Upper lobe of left lung (tissue), 6 donors: ENCODE data around the gene DCTN3. TPM values are rescaled to one million over a fixed set of nuclear protein-coding genes. Genes with fewer than 3 reads are reported as not detected.

ENCODE experiments used
- ATAC-seq, 2 donors: fragments of 200-7000 bp; cut with Tn5 transposase; one replicate each; pipeline ENCODE4 v1.9.1; 2022; ENCODE audit warnings: mild to moderate bottlenecking in 2 of 2, moderate library complexity in 2 of 2; ENCODE audit not compliant: low FRiP score in 2 of 2
- DNase-seq, 2 donors: peaks; one replicate each; pipeline ENCODE4 v3.0.0-alpha.2; 2019 to 2020
- H3K27ac ChIP-seq, 4 donors: fragments of 200-600 bp; sonication (generic); one replicate each; pipeline ENCODE4 v1.5.1; 2016 to 2019
- H3K27me3 ChIP-seq, 4 donors: fragments of 200-600 bp; sonication (generic); one replicate each; pipeline ENCODE4 v1.5.1; 2017 to 2019
- H3K36me3 ChIP-seq, 4 donors: fragments of 200-600 bp; sonication (generic); one replicate each; pipeline ENCODE4 v1.5.1; 2016 to 2019
- H3K4me1 ChIP-seq, 4 donors: fragments of 200-600 bp; sonication (generic); one replicate each; pipeline ENCODE4 v1.5.1; 2018 to 2019
- H3K4me3 ChIP-seq, 4 donors: fragments of 200-600 bp; sonication (generic); one replicate each; pipeline ENCODE4 v1.5.1; 2017 to 2019; ENCODE audit warnings: mild to moderate bottlenecking in 2 of 4, moderate library complexity in 1 of 4
- H3K9me3 ChIP-seq, 4 donors: fragments of 200-600 bp; sonication (generic); one replicate each; pipeline ENCODE4 v1.5.1; 2018 to 2019
- CTCF ChIP-seq, 6 experiments: fragments of 450-650 bp in 4 of 6; fragments of 200-600 bp in 2 of 6; sonication (generic) in 2 of 6; IDR thresholded peaks; one replicate each; pipeline ENCODE4 v1.5.1; 2016 to 2019; ENCODE audit warnings: antibody characterized with exemption in 6 of 6
- EP300 ChIP-seq, 4 donors: sonication (generic); formaldehyde crosslinking; IDR thresholded peaks; one replicate each; pipeline ENCODE4 v1.5.1; 2017; ENCODE audit warnings: antibody characterized with exemption in 4 of 4, control low read depth in 2 of 4
- POLR2A ChIP-seq, 4 donors: fragments of 450-650 bp; IDR thresholded peaks; one replicate each; pipeline ENCODE4 v1.5.1; 2016 to 2017; ENCODE audit warnings: antibody characterized with exemption in 4 of 4, mild to moderate bottlenecking in 2 of 4
- POLR2AphosphoS5 ChIP-seq, 2 donors: sonication (generic); formaldehyde crosslinking; IDR thresholded peaks; one replicate each; pipeline ENCODE4 v1.5.1; 2017; ENCODE audit warnings: antibody characterized with exemption in 2 of 2
- WGBS, 2 donors: methylation state at CpG; one replicate each; pipeline ENCODE4 v1.1.5; 2017 to 2018; 5-methylcytosine and 5-hydroxymethylcytosine counted together
- total RNA-seq, 6 donors: library from RNA; depleted of rRNA in 4 of 6; stranded (reverse); fragments of >200 nt in 4 of 6; gene quantifications; one replicate each; pipeline versions ENCODE4 v1.1.0 to v1.2.1, GENCODE V29; 2016 to 2021
- donor health status: DM: no; HTN: no; CAD: no; lungs with moderate emphysema.
- donor health status: DM: no; HTN: yes; CAD: no; lungs with severe emphysema.

The DCTN3 gene
- total RNA-seq, 6 donors from 2014 or later, result 26.2 to 92.6 (median 68.1) TPM

DNA sequence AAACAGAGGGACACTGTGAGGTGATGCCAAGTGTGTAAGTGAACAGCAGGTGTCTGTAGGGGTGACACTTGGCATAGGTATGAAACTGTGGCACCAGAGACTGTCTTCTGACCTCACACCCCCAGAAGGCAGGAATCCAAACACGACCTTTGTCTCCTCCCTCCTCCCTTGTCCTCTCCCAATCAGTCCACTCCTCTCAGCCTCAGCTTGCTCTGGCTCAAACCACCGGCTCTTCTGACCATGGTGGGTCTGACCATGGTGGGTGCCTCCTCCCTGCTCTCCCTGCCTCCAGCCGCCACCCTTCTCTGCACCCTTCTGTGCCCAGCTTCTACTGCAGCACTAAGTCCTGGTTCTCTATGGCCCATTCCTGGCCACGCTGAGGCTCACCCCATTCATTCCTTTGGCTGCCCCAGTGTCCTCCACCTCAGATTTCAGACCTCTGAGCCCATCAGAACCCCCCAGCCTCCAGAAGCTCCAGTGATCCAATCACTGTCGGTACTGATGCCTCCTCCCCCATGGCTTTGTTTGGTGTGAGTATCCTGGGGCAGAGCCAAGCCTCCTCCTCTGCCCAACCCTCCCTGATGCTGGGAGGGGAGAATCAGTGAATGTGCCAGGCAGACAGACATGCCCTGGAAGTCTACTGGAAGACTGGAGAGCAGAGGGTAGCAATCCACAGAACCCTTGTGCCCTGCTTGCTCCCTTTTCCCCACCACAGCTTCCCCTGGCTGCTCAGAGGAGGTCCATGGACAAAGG lies 10.3 kb upstream of the DCTN3 start:
- peaks cover 0 to 43% (median 14%) of the 10 kb centered on the region in 4 donors for H3K27me3 ChIP-seq
- 33 to 44% methylated on average over 5 of the region's 5 CpGs for WGBS, 2 donors
- ATAC-seq (no peak), DNase-seq (no peak)
- peaks cover 0 to 5% (median 3%) of the 10 kb centered on the region in 4 donors for H3K36me3 ChIP-seq
- H3K9me3 ChIP-seq, result no peaks in the 10 kb centered on the region
- no peak overlapping the region for H3K4me3 ChIP-seq
- TF ChIP-seq EP300 (IDR thresholded peaks at IDR 0.05), result no peak
- no peak for TF ChIP-seq CTCF (IDR thresholded peaks at IDR 0.05)
- no peak for TF ChIP-seq POLR2A (IDR thresholded peaks at IDR 0.05)
- TF ChIP-seq POLR2AphosphoS5 (IDR thresholded peaks at IDR 0.05), result no peak
- H3K4me1 ChIP-seq, result peaks cover 10 to 15% (median 13%) of the 10 kb centered on the region in 4 donors
- H3K27ac ChIP-seq, result no peak overlapping the region

- ATAC-seq, result no peak
- Histone ChIP-seq H3K9me3 (no peaks in the 10 kb centered on the region), H3K36me3 (no peaks in the 10 kb centered on the region), H3K4me3 (no peak overlapping the region), H3K27me3 (peaks cover 1 to 54% (median 20%) of the 10 kb centered on the region in 4 donors), H3K4me1 (peaks cover 9 to 18% (median 12%) of the 10 kb centered on the region in 4 donors), H3K27ac (no peak overlapping the region)
- 30 to 35% methylated on average over 4 to 5 of the region's 5 CpGs for WGBS, 2 donors
- TF ChIP-seq POLR2A (IDR thresholded peaks at IDR 0.05), result no peak
- TF ChIP-seq POLR2AphosphoS5 (IDR thresholded peaks at IDR 0.05), result no peak
- TF ChIP-seq CTCF (IDR thresholded peaks at IDR 0.05), result no peak
- no peak for TF ChIP-seq EP300 (IDR thresholded peaks at IDR 0.05)
- no peak for DNase-seq
Measured at GRCh38 chr9:34629491-34629808, 9.2 kb upstream of the DCTN3 start.

- Histone ChIP-seq H3K9me3 (no peaks in the 10 kb centered on the region), H3K4me1 (peaks cover 9 to 21% (median 12%) of the 10 kb centered on the region in 4 donors), H3K36me3 (no peaks in the 10 kb centered on the region), H3K27ac (no peak within 1 kb of the TSS), H3K4me3 (peak within 1 kb of the TSS in 3 of 4 donors; percentile 38 to 54 (median 44)), H3K27me3 (peaks cover 1 to 57% (median 23%) of the 10 kb centered on the region in 4 donors)
- peak in 1 of 6 experiments; percentile 15 for TF ChIP-seq CTCF (IDR thresholded peaks at IDR 0.05)
- no peak for TF ChIP-seq POLR2A (IDR thresholded peaks at IDR 0.05)
- no peak for TF ChIP-seq POLR2AphosphoS5 (IDR thresholded peaks at IDR 0.05)
- TF ChIP-seq EP300 (IDR thresholded peaks at IDR 0.05), result no peak
- peak in 1 of 2 donors; percentile 77 for ATAC-seq
- WGBS, 2 donors, result 0 to 3% methylated on average over 14 to 60 of the region's 69 CpGs
- DNase-seq, result peak in 1 of 2 donors; percentile 92
Measured at GRCh38 chr9:34628656-34629490, 8.6 kb upstream of the DCTN3 start, which contains the start of gene ARID3C. Gene ARID3C, minus strand, starts transcription at chr9:34629066. Its CDS starts 1,052 bp downstream, at chr9:34628014.

DNA sequence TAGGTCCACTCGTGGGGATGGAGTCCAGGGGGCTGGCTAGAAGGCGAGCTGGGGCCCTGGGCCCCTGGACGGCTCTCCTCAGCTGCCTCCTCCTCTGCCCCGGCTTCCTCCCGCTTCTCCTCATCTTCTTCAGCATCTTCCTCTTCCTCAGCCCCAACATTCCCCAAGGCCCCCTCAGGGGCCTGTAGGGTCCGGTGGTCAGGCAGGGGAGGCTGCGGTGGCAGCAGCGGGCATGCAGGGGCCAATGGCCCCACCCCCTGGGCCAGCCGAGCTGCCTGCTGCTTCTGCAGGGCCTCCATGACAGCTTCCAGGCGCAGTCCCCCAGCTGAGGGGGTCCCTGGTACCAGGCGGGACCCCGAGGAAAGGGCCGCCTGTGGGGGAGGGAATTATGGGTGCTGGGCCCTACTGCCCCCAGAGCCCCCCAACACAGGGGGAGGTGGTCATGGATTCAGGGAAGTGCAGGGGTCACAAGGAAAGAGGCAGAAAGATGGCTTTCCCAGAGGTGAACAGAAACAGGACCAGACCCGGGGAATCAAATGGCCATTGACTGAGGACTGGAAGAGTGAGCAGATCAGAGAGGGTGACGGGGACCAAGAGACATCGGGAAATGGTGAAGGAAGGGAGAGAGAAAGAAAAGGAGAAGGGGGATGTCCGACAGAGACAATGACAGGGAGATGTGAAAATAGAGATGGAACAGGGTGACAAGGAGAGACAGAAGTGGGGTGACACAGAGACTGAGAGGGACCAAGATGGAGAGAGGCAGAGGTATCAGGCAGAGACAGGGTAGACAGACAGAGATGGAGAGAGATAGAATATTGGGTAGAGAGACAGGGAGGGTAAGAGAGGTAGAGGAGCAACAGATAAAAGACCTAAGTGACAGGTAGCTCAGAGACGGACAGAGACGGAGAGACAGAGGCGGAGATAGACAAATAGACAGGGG lies 7.7 kb upstream of the DCTN3 start:
- H3K36me3 ChIP-seq, result no peaks in the 10 kb centered on the region
- ATAC-seq (no peak), DNase-seq (no peak)
- WGBS, 2 donors, result 38 to 42% methylated on average over 15 to 16 of the region's 20 CpGs
- peaks cover 1 to 66% (median 32%) of the 10 kb centered on the region in 4 donors for H3K27me3 ChIP-seq
- H3K4me3 ChIP-seq, result peak overlapping the region in 2 of 4 donors; percentile 44 to 54
- no peak overlapping the region for H3K27ac ChIP-seq
- peaks cover 17 to 29% (median 19%) of the 10 kb centered on the region in 4 donors for H3K4me1 ChIP-seq
- TF ChIP-seq POLR2A (IDR thresholded peaks at IDR 0.05) (no peak), POLR2AphosphoS5 (IDR thresholded peaks at IDR 0.05) (no peak), EP300 (IDR thresholded peaks at IDR 0.05) (no peak), CTCF (IDR thresholded peaks at IDR 0.05) (no peak)
- H3K9me3 ChIP-seq, result no peaks in the 10 kb centered on the region
